ENCODE measurements around the gene CYB561D1. TPM values are rescaled to one million over a fixed set of nuclear protein-coding genes. Genes with fewer than 3 reads are reported as not detected.
"Not testable (repeated sequence)": the region's sequence is repeated elsewhere in the genome, so short reads cannot be mapped to it uniquely, and the experiment has no call there.

The CYB561D1 gene, protein sequence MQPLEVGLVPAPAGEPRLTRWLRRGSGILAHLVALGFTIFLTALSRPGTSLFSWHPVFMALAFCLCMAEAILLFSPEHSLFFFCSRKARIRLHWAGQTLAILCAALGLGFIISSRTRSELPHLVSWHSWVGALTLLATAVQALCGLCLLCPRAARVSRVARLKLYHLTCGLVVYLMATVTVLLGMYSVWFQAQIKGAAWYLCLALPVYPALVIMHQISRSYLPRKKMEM
- 5.1 and 6.6 TPM in 2 replicates for total RNA-seq
- polyA plus RNA-seq, result 4.7 and 5.1 TPM in 2 replicates
- 4.3 and 5.6 TPM in 2 replicates for polyA plus RNA-seq (2012)
- polyA minus RNA-seq (ENCODE audit: low replicate concordance), result 9.3 and 15.4 TPM in 2 replicates

GRCh38 chr1:109493805-109494539 is at the start of gene CYB561D1:
Gene CYB561D1, plus strand, starts transcription at chr1:109494094. Its CDS starts 46 bp downstream, at chr1:109494140.
- peak within 1 kb of the TSS; percentile 55 for H3K27ac ChIP-seq (ENCODE audit: insufficient read depth, low read length)
- H2AFZ ChIP-seq (ENCODE audit: low read length), result peak within 1 kb of the TSS; percentile 98
- no peaks in the 10 kb centered on the region for H3K9me3 ChIP-seq (ENCODE audit: control insufficient read depth, insufficient read depth, low read depth, low read length)
- TF ChIP-seq, protein P1, sequence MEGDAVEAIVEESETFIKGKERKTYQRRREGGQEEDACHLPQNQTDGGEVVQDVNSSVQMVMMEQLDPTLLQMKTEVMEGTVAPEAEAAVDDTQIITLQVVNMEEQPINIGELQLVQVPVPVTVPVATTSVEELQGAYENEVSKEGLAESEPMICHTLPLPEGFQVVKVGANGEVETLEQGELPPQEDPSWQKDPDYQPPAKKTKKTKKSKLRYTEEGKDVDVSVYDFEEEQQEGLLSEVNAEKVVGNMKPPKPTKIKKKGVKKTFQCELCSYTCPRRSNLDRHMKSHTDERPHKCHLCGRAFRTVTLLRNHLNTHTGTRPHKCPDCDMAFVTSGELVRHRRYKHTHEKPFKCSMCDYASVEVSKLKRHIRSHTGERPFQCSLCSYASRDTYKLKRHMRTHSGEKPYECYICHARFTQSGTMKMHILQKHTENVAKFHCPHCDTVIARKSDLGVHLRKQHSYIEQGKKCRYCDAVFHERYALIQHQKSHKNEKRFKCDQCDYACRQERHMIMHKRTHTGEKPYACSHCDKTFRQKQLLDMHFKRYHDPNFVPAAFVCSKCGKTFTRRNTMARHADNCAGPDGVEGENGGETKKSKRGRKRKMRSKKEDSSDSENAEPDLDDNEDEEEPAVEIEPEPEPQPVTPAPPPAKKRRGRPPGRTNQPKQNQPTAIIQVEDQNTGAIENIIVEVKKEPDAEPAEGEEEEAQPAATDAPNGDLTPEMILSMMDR (conservative IDR thresholded peaks at IDR 0.05 in 1 of 2, IDR thresholded peaks at IDR 0.05 in 1 of 2; ENCODE audit: low read depth in 1 of 2, low read length in 2 of 2), result peak; percentile 71 to 85
- TF ChIP-seq EZH2 (IDR thresholded peaks at IDR 0.05; ENCODE audit: low read length, missing control alignments), result no peak
- peaks cover 3% of the 10 kb centered on the region for H3K4me1 ChIP-seq (ENCODE audit: control insufficient read depth, extremely low read depth, insufficient read depth, low read length)
- peak within 1 kb of the TSS; percentile 69 for H3K9ac ChIP-seq (ENCODE audit: insufficient read depth, low read length)
- peaks cover 11% of the 10 kb centered on the region for H3K36me3 ChIP-seq (ENCODE audit: control insufficient read depth, insufficient read depth, low read length)
- no peaks in the 10 kb centered on the region for H3K27me3 ChIP-seq (ENCODE audit: control insufficient read depth, insufficient read depth, low read length)
- peak within 1 kb of the TSS; percentile 85 to 97 (median 96) for H3K4me3 ChIP-seq (replicated peaks in 1 of 4; ENCODE audit: control extremely low read depth in 1 of 4, insufficient read depth in 1 of 4, low read depth in 3 of 4, low read length in 4 of 4)
- no peaks in the 10 kb centered on the region for H4K20me1 ChIP-seq (ENCODE audit: control insufficient read depth, extremely low read depth, insufficient read depth, low read length)
- H3K4me2 ChIP-seq (ENCODE audit: extremely low read depth, insufficient read depth, low read length), result peak within 1 kb of the TSS; percentile 91
- H3K79me2 ChIP-seq (ENCODE audit: control insufficient read depth, insufficient read depth, low read length), result no peaks in the 10 kb centered on the region
- peak; percentile 77 to 78 for DNase-seq (ENCODE audit: low read depth in 2 of 2)

DNA sequence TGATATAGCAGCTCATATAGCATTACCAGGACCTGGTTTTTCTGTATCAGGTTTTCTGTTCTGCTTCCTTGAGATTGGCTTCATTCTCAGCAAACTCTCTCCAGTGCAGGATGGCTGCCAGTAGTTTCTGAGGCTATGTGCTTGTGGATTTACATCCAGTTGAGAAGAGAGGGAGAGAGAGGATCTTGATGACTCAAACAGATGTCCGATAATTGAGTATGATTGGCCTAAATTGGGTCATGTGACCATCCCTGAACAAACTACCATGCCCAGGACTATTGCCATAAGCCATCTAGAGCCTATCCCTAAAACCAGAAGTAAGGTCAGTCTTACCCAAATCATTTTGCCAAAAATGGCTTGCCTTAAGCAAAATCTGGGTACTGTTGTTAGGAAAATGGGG is 49.5 kb upstream of the CYB561D1 start:
- peak in 1 of 2 donors; percentile 8 for DNase-seq (ENCODE audit: low read depth in 2 of 2)
- H3K4me1 ChIP-seq (ENCODE audit: control insufficient read depth, extremely low read depth, insufficient read depth, low read length), result peaks cover 6% of the 10 kb centered on the region
- H4K20me1 ChIP-seq (ENCODE audit: control insufficient read depth, extremely low read depth, insufficient read depth, low read length), result no peaks in the 10 kb centered on the region
- H3K27ac ChIP-seq (ENCODE audit: insufficient read depth, low read length), result no peak overlapping the region
- no peak for TF ChIP-seq EZH2 (IDR thresholded peaks at IDR 0.05; ENCODE audit: low read length, missing control alignments)
- TF ChIP-seq, protein P1 (conservative IDR thresholded peaks at IDR 0.05 in 1 of 2, IDR thresholded peaks at IDR 0.05 in 1 of 2; ENCODE audit: low read depth in 1 of 2, low read length in 2 of 2), result no peak
- H3K79me2 ChIP-seq (ENCODE audit: control insufficient read depth, insufficient read depth, low read length), result no peaks in the 10 kb centered on the region
- H3K9ac ChIP-seq (ENCODE audit: insufficient read depth, low read length), result no peak overlapping the region
- no peak overlapping the region for H2AFZ ChIP-seq (ENCODE audit: low read length)
- no peak overlapping the region for H3K4me3 ChIP-seq (replicated peaks in 1 of 4; ENCODE audit: control extremely low read depth in 1 of 4, insufficient read depth in 1 of 4, low read depth in 3 of 4, low read length in 4 of 4)
- no peaks in the 10 kb centered on the region for H3K9me3 ChIP-seq (ENCODE audit: control insufficient read depth, insufficient read depth, low read depth, low read length)
- H3K36me3 ChIP-seq (ENCODE audit: control insufficient read depth, insufficient read depth, low read length), result no peaks in the 10 kb centered on the region
- H3K4me2 ChIP-seq (ENCODE audit: extremely low read depth, insufficient read depth, low read length), result no peak overlapping the region
- peaks cover 7% of the 10 kb centered on the region for H3K27me3 ChIP-seq (ENCODE audit: control insufficient read depth, insufficient read depth, low read length)

- not testable (repeated sequence) for H3K4me3 ChIP-seq (replicated peaks in 1 of 4; ENCODE audit: control extremely low read depth in 1 of 4, insufficient read depth in 1 of 4, low read depth in 3 of 4, low read length in 4 of 4); H3K27me3 ChIP-seq (ENCODE audit: control insufficient read depth, insufficient read depth, low read length); DNase-seq (ENCODE audit: low read depth in 2 of 2); H3K9ac ChIP-seq (ENCODE audit: insufficient read depth, low read length); H3K36me3 ChIP-seq (ENCODE audit: control insufficient read depth, insufficient read depth, low read length); H3K4me1 ChIP-seq (ENCODE audit: control insufficient read depth, extremely low read depth, insufficient read depth, low read length); H3K27ac ChIP-seq (ENCODE audit: insufficient read depth, low read length); H2AFZ ChIP-seq (ENCODE audit: low read length); H3K4me2 ChIP-seq (ENCODE audit: extremely low read depth, insufficient read depth, low read length); H3K79me2 ChIP-seq (ENCODE audit: control insufficient read depth, insufficient read depth, low read length); H3K9me3 ChIP-seq (ENCODE audit: control insufficient read depth, insufficient read depth, low read depth, low read length); H4K20me1 ChIP-seq (ENCODE audit: control insufficient read depth, extremely low read depth, insufficient read depth, low read length)
Measured at GRCh38 chr1:109445949-109446695, 47.8 kb upstream of the CYB561D1 start.
